Hepatocyte (in vitro differentiated cells): Measurements from ENCODE around the gene PPID.

Source experiments
- CTCF ChIP-seq: fragments of 200-600 bp; sonication (generic); IDR thresholded peaks from 2 replicates; pipeline ENCODE4 v1.5.1; 2016; ENCODE audit warnings: antibody characterized with exemption, mild to moderate bottlenecking; ENCODE audit not compliant: poor library complexity
- EZH2 ChIP-seq: fragments of 200-600 bp; sonication (generic); IDR thresholded peaks from 2 replicates; pipeline ENCODE4 v1.6.1; 2016; ENCODE audit warnings: antibody characterized with exemption, mild to moderate bottlenecking, borderline replicate concordance

- TF ChIP-seq CTCF (no peak), EZH2 (no peak)
Observed at GRCh38 chr4:158688813-158689212, 34.4 kb downstream of the PPID start.
